H4 (cell line): ENCODE data around the gene MRPL19. TPM values are rescaled to one million over a fixed set of nuclear protein-coding genes. Genes with fewer than 3 reads are reported as not detected.

Experiments
- DNase-seq: peaks from one replicate; pipeline ENCODE4 v3.0.0-alpha.2; 2015; ENCODE audit warnings: low spot score
- total RNA-seq: library from RNA; depleted of rRNA; stranded (reverse); fragments of >200 nt; shearing (Covaris generic); gene quantifications from 2 replicates; pipeline ENCODE4 v1.2.3, GENCODE V29; 2014; rRNA removed

MRPL19 gene
- 67.9 and 70.2 TPM in 2 replicates for total RNA-seq

- peak; percentile 89 for DNase-seq
These were observed at the start of gene MRPL19 for GRCh38 chr2:75646583-75647425. TSS of gene MRPL19 (plus strand) at chr2:75646783. CDS start at chr2:75646808, 25 bp downstream.

- DNase-seq, result no peak
These were observed 49.8 kb upstream of the MRPL19 start for GRCh38 chr2:75596784-75597183.

GRCh38 chr2:75597949-75598348, 48.6 kb upstream of the MRPL19 start:
- DNase-seq, result no peak

GRCh38 chr2:75598589-75599155, 47.9 kb upstream of the MRPL19 start:
- no peak for DNase-seq

GRCh38 chr2:75600461-75601011, 46.0 kb upstream of the MRPL19 start:
- DNase-seq, result no peak

GRCh38 chr2:75602724-75603342, 43.8 kb upstream of the MRPL19 start:
- peak; percentile 77 for DNase-seq

GRCh38 chr2:75603477-75603876, 43.1 kb upstream of the MRPL19 start:
- no peak for DNase-seq

GRCh38 chr2:75604484-75604883, 42.1 kb upstream of the MRPL19 start:
- no peak for DNase-seq

GRCh38 chr2:75605770-75606529, 40.6 kb upstream of the MRPL19 start:
- DNase-seq, result peak; percentile 80

- DNase-seq, result peak; percentile 21
These were observed 39.7 kb upstream of the MRPL19 start for GRCh38 chr2:75606761-75607399.

- peak; percentile 1 for DNase-seq
These were observed 39.2 kb upstream of the MRPL19 start for GRCh38 chr2:75607400-75607798.

GRCh38 chr2:75607988-75608683, 38.4 kb upstream of the MRPL19 start:
- peak; percentile 4 for DNase-seq

- peak; percentile 37 for DNase-seq
These were observed 37.8 kb upstream of the MRPL19 start for GRCh38 chr2:75608684-75609333.

- DNase-seq, result no peak
These were observed 37.3 kb upstream of the MRPL19 start for GRCh38 chr2:75609334-75609689.

GRCh38 chr2:75609937-75610508, 36.6 kb upstream of the MRPL19 start:
- DNase-seq, result peak; percentile 1

- DNase-seq, result no peak
These were observed 35.9 kb upstream of the MRPL19 start for GRCh38 chr2:75610671-75611070.

- DNase-seq, result no peak
These were observed 34.3 kb upstream of the MRPL19 start for GRCh38 chr2:75612108-75612861.

GRCh38 chr2:75612862-75613243, 33.7 kb upstream of the MRPL19 start:
- DNase-seq, result no peak

- peak; percentile 61 for DNase-seq
These were observed 32.4 kb upstream of the MRPL19 start for GRCh38 chr2:75614162-75614651.
